Lung (tissue), 12 donors: ENCODE data around the gene NPNT. TPM values are rescaled to one million over a fixed set of nuclear protein-coding genes. Genes with fewer than 3 reads are reported as not detected.

ENCODE experiments used
- ATAC-seq: fragments of 200-7000 bp; cut with Tn5 transposase; one replicate; pipeline ENCODE4 v1.9.1; 2020; ENCODE audit warnings: moderate number of reproducible peaks; ENCODE audit not compliant: insufficient read depth, low FRiP score
- DNase-seq, 3 donors: peaks; one replicate each; pipeline ENCODE4 v3.0.0-alpha.2; 2013 to 2017
- H3K27ac ChIP-seq, 2 donors: one replicate each; pipeline ENCODE4 v1.5.1; 2013; ENCODE audit warnings: mild to moderate bottlenecking in 2 of 2, moderate library complexity in 2 of 2, control low read depth in 1 of 2, inconsistent platforms in 1 of 2, low read depth in 1 of 2, low read length in 1 of 2
- H3K27me3 ChIP-seq, 3 donors: one replicate each; pipeline ENCODE4 v1.5.1; 2013; ENCODE audit warnings: low read length in 2 of 3; ENCODE audit not compliant: control insufficient read depth in 3 of 3, insufficient read depth in 3 of 3
- H3K36me3 ChIP-seq, 4 donors: one replicate each; pipeline ENCODE4 v1.5.1; 2013; ENCODE audit warnings: low read length in 4 of 4, mild to moderate bottlenecking in 1 of 4, moderate library complexity in 1 of 4; ENCODE audit not compliant: control insufficient read depth in 4 of 4, insufficient read depth in 4 of 4
- H3K4me1 ChIP-seq, 5 donors: one replicate each; pipeline ENCODE4 v1.5.1; 2013; ENCODE audit warnings: low read length in 5 of 5, mild to moderate bottlenecking in 2 of 5, moderate library complexity in 1 of 5; ENCODE audit not compliant: control insufficient read depth in 5 of 5, insufficient read depth in 5 of 5
- H3K4me3 ChIP-seq: one replicate; pipeline ENCODE4 v1.5.1; 2013; ENCODE audit warnings: mild to moderate bottlenecking, control low read depth, moderate library complexity
- H3K9ac ChIP-seq, 2 donors: one replicate each; pipeline ENCODE4 v1.5.1; 2013; ENCODE audit warnings: low read length in 2 of 2, control low read depth in 1 of 2; ENCODE audit not compliant: insufficient read depth in 1 of 2
- H3K9me3 ChIP-seq, 4 donors: one replicate each; pipeline ENCODE4 v1.5.1; 2013; ENCODE audit warnings: low read length in 3 of 4, mild to moderate bottlenecking in 1 of 4, moderate library complexity in 1 of 4; ENCODE audit not compliant: control insufficient read depth in 4 of 4, insufficient read depth in 3 of 4
- WGBS, 2 donors: extraction: QIAGEN DNeasy Blood & Tissue Kit; methylation state at CpG; one replicate each; pipeline ENCODE4 v1.1.7; 2013; 5-methylcytosine and 5-hydroxymethylcytosine counted together
- polyA plus RNA-seq, 2 donors: library from polyadenylated mRNA; stranded (reverse); fragments of 200-250 nt; gene quantifications; one replicate each; pipeline ENCODE4 v1.2.1, GENCODE V29; 2013
- total RNA-seq, 2 donors: library from RNA; depleted of rRNA in 1 of 2; stranded (reverse); fragments of >200 nt in 1 of 2; gene quantifications; one replicate each; pipeline ENCODE4 v1.2.1, GENCODE V29; 2014 to 2021
- TF ChIP-seq, protein P1 (sequence below): IDR thresholded peaks from 2 replicates; pipeline ENCODE4 v1.5.1; 2012; ENCODE audit warnings: mild to moderate bottlenecking; ENCODE audit errors: control extremely low read depth, extremely low read depth
- donor health status: control.
- donor health status: control.
- donor health status: Bipolar disorder and iron deficiency.
- donor health status: healthy.
- donor health status: DM: yes; HTN: yes; CAD: no.

Gene NPNT
- total and polyA plus RNA-seq, 4 donors: 41.0 to 160 (median 150) TPM

DNA sequence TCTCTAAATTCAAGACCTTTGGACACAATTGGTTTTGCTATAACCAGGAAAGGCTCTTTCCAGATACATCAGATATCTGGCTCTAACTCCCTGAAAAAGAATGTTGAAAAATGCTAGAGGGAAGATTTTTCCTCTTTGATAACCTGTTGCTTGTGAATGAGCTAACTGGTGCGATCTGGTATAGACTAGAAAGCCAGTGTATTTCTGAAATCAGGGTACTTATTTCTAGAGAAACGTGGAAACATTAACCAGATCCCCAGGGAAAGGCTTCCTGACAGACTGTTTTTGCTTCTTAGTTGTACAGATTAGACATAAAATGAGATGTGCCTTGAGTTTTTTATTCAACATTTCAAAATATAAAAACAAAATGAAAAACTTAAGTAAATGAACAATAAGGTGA is 107.7 kb downstream of the NPNT start:
- Histone ChIP-seq H3K9ac (no peak overlapping the region), H3K4me3 (no peak overlapping the region), H3K36me3 (no peaks in the 10 kb centered on the region), H3K4me1 (no peaks in the 10 kb centered on the region), H3K27ac (no peak overlapping the region), H3K27me3 (no peaks in the 10 kb centered on the region), H3K9me3 (no peaks in the 10 kb centered on the region)
- TF ChIP-seq, protein P1, sequence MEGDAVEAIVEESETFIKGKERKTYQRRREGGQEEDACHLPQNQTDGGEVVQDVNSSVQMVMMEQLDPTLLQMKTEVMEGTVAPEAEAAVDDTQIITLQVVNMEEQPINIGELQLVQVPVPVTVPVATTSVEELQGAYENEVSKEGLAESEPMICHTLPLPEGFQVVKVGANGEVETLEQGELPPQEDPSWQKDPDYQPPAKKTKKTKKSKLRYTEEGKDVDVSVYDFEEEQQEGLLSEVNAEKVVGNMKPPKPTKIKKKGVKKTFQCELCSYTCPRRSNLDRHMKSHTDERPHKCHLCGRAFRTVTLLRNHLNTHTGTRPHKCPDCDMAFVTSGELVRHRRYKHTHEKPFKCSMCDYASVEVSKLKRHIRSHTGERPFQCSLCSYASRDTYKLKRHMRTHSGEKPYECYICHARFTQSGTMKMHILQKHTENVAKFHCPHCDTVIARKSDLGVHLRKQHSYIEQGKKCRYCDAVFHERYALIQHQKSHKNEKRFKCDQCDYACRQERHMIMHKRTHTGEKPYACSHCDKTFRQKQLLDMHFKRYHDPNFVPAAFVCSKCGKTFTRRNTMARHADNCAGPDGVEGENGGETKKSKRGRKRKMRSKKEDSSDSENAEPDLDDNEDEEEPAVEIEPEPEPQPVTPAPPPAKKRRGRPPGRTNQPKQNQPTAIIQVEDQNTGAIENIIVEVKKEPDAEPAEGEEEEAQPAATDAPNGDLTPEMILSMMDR: no peak
- WGBS, 2 donors: 83 to 88% methylated on average over 2 of the region's 2 CpGs
- DNase-seq (no peak), ATAC-seq (no peak)

- WGBS, 2 donors: 95 to 97% methylated on average over 2 of the region's 2 CpGs
- H3K4me3 ChIP-seq: no peak overlapping the region
- peaks cover 0 to 5% (median 2%) of the 10 kb centered on the region in 4 donors for H3K9me3 ChIP-seq
- H3K4me1 ChIP-seq: no peaks in the 10 kb centered on the region
- H3K27me3 ChIP-seq: no peaks in the 10 kb centered on the region
- no peak for ATAC-seq
- TF ChIP-seq, protein P1: no peak
- H3K9ac ChIP-seq: no peak overlapping the region
- no peaks in the 10 kb centered on the region for H3K36me3 ChIP-seq
- no peak for DNase-seq
- H3K27ac ChIP-seq: no peak overlapping the region
These were observed 115.5 kb downstream of the NPNT start for GRCh38 chr4:106010761-106011160.

DNA sequence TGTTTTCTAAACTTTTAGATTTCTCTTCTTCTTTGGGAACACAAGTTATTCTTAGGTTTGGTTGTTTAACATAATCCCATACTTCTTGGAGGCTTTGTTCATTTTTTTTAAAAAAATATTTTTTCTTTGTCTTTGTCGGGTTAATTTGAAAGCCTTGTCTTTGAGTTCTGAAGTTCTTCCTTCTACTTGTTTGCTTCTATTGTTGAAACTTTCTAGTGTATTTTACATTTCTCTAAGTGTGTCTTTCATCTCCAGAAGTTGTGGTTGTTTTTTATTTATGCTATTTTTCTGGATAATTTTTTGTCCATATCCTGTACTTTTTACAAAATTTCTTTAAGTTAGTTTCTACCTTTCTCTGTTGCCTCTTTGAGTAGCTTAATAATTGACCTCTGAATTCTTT is 116.1 kb downstream of the NPNT start:
- Histone ChIP-seq H3K27ac (no peak overlapping the region), H3K4me3 (no peak overlapping the region), H3K9ac (no peak overlapping the region), H3K4me1 (no peaks in the 10 kb centered on the region), H3K27me3 (no peaks in the 10 kb centered on the region), H3K36me3 (no peaks in the 10 kb centered on the region), H3K9me3 (peaks cover 0 to 5% (median 2%) of the 10 kb centered on the region in 4 donors)
- no peak for ATAC-seq
- DNase-seq: no peak
- 99 to 100% methylated on average over 1 of the region's 1 CpG for WGBS, 2 donors
- TF ChIP-seq, protein P1: no peak

GRCh38 chr4:106017975-106018374 is 122.7 kb downstream of the NPNT start:
- Histone ChIP-seq H3K27ac (no peak overlapping the region), H3K4me1 (peaks cover 0 to 7% (median 0%) of the 10 kb centered on the region in 5 donors), H3K9ac (no peak overlapping the region), H3K9me3 (no peaks in the 10 kb centered on the region), H3K4me3 (no peak overlapping the region), H3K27me3 (no peaks in the 10 kb centered on the region), H3K36me3 (no peaks in the 10 kb centered on the region)
- ATAC-seq: no peak
- TF ChIP-seq, protein P1: no peak
- 86 to 87% methylated on average over 5 of the region's 5 CpGs for WGBS, 2 donors
- DNase-seq: no peak
